ENCODE data around the gene MUC5AC. TPM values are rescaled to one million over a fixed set of nuclear protein-coding genes. Genes with fewer than 3 reads are reported as not detected.
A peak's percentile ranks its signal among the peaks of the same experiment; 100 is the strongest.

MUC5AC gene
- total RNA-seq, 3 donors from 2014 or later, result 0.03 to 0.63 TPM; not detected in 1

DNA sequence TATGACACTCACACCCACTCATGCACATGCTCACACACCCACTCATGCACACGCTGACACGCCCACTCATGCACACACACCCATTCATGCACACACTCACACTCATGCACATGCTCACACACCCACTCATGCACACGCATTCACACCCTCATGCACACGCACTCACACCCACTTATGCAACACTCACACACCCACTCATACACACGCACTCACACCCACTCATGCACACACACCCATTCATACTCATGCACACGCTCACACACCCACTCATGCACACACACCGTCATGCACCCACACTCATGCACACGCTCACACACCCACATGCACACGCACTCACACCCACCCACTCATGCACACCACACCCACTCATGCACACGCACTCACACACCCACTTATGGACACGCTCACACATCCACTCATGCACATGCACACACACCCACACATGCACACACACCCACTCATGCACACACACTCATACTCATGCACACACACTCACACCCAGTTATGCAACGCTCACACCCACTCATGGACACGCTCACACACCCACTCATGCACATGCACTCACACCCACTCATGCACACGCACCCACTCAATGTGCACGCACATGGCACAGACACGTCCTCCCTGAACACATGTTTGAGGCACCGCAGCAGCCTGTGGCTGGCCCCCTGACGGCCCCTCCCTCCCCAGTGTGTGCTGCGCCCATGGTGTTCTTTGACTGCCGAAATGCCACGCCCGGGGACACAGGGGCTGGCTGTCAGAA lies 17.9 kb downstream of the MUC5AC start:
- DNase-seq, result no peak
- ATAC-seq, result no peak
- TF ChIP-seq, protein P1, sequence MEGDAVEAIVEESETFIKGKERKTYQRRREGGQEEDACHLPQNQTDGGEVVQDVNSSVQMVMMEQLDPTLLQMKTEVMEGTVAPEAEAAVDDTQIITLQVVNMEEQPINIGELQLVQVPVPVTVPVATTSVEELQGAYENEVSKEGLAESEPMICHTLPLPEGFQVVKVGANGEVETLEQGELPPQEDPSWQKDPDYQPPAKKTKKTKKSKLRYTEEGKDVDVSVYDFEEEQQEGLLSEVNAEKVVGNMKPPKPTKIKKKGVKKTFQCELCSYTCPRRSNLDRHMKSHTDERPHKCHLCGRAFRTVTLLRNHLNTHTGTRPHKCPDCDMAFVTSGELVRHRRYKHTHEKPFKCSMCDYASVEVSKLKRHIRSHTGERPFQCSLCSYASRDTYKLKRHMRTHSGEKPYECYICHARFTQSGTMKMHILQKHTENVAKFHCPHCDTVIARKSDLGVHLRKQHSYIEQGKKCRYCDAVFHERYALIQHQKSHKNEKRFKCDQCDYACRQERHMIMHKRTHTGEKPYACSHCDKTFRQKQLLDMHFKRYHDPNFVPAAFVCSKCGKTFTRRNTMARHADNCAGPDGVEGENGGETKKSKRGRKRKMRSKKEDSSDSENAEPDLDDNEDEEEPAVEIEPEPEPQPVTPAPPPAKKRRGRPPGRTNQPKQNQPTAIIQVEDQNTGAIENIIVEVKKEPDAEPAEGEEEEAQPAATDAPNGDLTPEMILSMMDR (IDR thresholded peaks at IDR 0.05), result no peak

DNA sequence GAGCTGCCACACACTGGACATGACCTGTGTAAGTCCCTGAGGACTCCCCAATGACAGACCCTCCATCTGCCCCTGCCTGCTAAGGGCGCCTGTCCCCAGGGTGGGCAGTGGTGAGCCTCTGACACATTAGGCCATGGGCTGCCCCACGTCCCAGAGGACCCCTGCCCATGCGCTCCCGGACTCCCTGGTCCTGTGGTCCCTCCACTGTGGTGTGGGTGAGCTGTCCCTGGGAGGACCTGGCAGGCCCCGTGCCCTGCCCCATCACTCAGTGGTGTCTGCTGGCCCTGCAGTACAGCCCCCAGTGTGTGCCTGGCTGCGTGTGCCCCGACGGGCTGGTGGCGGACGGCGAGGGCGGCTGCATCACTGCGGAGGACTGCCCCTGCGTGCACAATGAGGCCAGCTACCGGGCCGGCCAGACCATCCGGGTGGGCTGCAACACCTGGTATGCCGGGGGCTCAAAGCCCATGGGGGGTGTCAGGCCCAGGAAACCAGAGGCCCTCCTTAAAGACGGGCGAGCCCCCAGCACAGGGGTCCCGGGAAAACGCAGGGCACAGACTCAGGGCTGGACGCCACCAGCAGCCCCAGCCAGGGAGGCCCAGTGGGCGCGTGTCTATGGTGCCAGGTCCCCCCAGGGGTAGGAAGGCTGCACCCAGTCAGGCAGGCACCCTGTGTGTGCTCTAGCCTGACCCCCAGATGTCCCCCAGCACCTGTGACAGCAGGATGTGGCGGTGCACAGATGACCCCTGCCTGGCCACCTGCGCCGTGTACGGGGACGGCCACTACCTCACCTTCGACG lies 18.7 kb downstream of the MUC5AC start:
- Histone ChIP-seq H3K36me3 (ENCODE audit: low read depth) (no peaks in the 10 kb centered on the region), H3K4me3 (no peak overlapping the region), H3K9me3 (no peaks in the 10 kb centered on the region), H3K4me1 (ENCODE audit: low read depth) (no peaks in the 10 kb centered on the region)
- no peak for ATAC-seq
- TF ChIP-seq, protein P1 (IDR thresholded peaks at IDR 0.05), result no peak
- intact Hi-C loops (cut with DNase I, micrococcal nuclease), result no loop called here
- DNase-seq, result peak in 1 of 3 donors; percentile 40

More for the DNA sequence above, 17.9 kb downstream of the MUC5AC start:
- H3K4me1 ChIP-seq (ENCODE audit: low read depth), result no peaks in the 10 kb centered on the region
- H3K36me3 ChIP-seq (ENCODE audit: low read depth), result no peaks in the 10 kb centered on the region
- H3K4me3 ChIP-seq, result no peak overlapping the region
- no peaks in the 10 kb centered on the region for H3K9me3 ChIP-seq
- intact Hi-C loops (cut with DNase I, micrococcal nuclease), result no loop called here

DNA sequence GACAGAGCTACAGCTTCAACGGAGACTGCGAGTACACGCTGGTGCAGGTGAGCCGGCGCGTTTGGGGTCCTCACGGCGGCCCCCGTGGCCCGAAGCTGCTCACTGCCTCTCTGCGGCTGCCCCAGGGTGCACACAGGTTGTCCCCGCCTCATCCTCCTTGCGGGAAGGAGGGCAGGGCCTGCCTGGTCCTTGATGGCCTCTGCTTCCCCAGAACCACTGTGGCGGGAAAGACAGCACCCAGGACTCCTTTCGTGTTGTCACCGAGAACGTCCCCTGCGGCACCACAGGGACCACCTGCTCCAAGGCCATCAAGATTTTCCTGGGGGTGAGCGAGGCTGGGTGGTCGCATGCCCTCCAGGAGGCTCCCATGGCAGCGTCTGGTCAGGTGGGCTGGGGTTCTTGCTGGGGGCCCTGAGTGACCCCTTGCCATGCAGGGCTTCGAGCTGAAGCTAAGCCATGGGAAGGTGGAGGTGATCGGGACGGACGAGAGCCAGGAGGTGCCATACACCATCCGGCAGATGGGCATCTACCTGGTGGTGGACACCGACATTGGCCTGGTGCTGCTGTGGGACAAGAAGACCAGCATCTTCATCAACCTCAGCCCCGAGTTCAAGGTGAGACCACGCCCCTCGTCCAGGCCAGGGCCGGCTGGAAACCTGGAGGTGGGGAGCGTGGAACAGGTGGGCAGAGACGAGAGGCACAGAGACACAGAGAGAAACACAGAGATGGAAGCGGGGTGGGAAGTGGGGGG lies 19.4 kb downstream of the MUC5AC start:
- ATAC-seq, result no peak
- TF ChIP-seq, protein P1 (IDR thresholded peaks at IDR 0.05), result no peak
- no peaks in the 10 kb centered on the region for H3K36me3 ChIP-seq (ENCODE audit: low read depth)

DNA sequence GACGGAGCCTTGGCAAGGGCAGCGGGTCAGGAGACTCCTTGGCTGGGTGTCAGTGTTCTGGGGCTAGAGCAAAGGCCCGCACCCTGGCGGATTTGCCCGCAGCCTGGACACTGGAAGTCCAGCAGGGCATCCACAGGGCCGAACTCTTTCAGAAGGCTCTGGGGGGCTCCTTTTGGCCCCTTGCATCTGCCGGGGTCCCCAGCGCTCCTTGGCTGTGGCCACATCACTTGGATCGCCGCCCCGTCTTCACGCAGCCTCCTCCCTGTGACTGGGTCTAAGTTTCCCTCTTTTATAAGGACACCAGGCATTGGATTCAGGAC lies 20.0 kb downstream of the MUC5AC start:
- DNase-seq, result peak in 1 of 3 donors; percentile 19
- Histone ChIP-seq H3K9me3 (no peaks in the 10 kb centered on the region), H3K4me3 (no peak overlapping the region), H3K36me3 (ENCODE audit: low read depth) (no peaks in the 10 kb centered on the region), H3K4me1 (ENCODE audit: low read depth) (no peaks in the 10 kb centered on the region)
- no peak for ATAC-seq
- TF ChIP-seq, protein P1 (IDR thresholded peaks at IDR 0.05), result no peak
- intact Hi-C loops (cut with DNase I, micrococcal nuclease), result no loop called here

More for the DNA sequence above, 19.4 kb downstream of the MUC5AC start:
- intact Hi-C loops (cut with DNase I, micrococcal nuclease), result no loop called here
- H3K4me1 ChIP-seq (ENCODE audit: low read depth), result no peaks in the 10 kb centered on the region
- no peaks in the 10 kb centered on the region for H3K9me3 ChIP-seq
- DNase-seq, result peak in 1 of 3 donors; percentile 42
- no peak overlapping the region for H3K4me3 ChIP-seq

DNA sequence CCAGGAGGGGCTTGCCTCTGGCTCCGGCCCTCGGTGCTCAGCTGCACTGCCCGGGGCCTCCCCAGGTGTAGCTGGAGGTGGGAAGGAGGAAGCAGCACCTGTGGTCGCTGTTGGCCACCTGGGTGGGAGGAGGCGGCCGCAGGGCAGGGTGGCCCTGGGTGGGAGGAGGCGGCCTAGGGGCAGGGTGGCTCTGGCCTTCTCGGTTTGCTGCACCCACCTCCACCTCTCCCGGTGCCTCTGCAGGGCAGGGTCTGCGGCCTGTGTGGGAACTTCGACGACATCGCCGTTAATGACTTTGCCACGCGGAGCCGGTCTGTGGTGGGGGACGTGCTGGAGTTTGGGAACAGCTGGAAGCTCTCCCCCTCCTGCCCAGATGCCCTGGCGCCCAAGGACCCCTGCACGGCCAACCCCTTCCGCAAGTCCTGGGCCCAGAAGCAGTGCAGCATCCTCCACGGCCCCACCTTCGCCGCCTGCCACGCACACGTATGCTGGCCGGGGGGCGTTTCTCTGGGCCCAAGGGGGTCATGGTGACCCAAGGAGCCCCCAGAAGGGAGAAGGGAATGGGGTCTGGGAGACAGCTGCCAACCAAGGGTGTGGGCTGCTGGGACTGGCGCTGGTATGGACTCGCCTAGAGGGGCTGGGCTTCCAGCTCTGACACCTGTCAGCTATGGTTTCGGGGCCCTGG lies 20.6 kb downstream of the MUC5AC start:
- Histone ChIP-seq H3K4me1 (ENCODE audit: low read depth) (no peaks in the 10 kb centered on the region), H3K9me3 (no peaks in the 10 kb centered on the region), H3K36me3 (ENCODE audit: low read depth) (no peaks in the 10 kb centered on the region), H3K4me3 (no peak overlapping the region)
- DNase-seq (peak in 1 of 3 donors; percentile 34), ATAC-seq (no peak)
- intact Hi-C loops (cut with DNase I, micrococcal nuclease), result no loop called here
- TF ChIP-seq, protein P1 (IDR thresholded peaks at IDR 0.05), result no peak

Measured in mucosa of descending colon (tissue), 3 donors.